Raji (cell line): ENCODE measurements around the gene RIMS4.

Source experiments
- POLR2A ChIP-seq: IDR thresholded peaks from 2 replicates; pipeline ENCODE4 v1.6.1; 2011; ENCODE audit warnings: low read depth, low read length, control low read depth; ENCODE audit not compliant: insufficient read depth

The RIMS4 gene

GRCh38 chr20:44730441-44730840, 79.9 kb downstream of the RIMS4 start:
- no peak for TF ChIP-seq POLR2A

- no peak for TF ChIP-seq POLR2A
These were observed 81.4 kb downstream of the RIMS4 start for GRCh38 chr20:44728801-44729443.

GRCh38 chr20:44727651-44728050, 82.7 kb downstream of the RIMS4 start:
- TF ChIP-seq POLR2A: no peak

DNA sequence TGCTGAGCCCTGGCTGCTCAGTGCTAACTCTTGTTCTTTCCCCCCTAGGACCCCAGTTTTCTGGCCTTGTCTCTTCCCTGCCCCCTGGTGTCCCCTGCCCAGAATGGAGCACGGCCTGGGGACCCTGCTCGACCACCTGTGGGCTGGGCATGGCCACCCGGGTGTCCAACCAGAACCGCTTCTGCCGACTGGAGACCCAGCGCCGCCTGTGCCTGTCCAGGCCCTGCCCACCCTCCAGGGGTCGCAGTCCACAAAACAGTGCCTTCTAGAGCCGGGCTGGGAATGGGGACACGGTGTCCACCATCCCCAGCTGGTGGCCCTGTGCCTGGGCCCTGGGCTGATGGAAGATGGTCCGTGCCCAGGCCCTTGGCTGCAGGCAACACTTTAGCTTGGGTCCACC, 83.3 kb downstream of the RIMS4 start:
- TF ChIP-seq POLR2A: no peak

DNA sequence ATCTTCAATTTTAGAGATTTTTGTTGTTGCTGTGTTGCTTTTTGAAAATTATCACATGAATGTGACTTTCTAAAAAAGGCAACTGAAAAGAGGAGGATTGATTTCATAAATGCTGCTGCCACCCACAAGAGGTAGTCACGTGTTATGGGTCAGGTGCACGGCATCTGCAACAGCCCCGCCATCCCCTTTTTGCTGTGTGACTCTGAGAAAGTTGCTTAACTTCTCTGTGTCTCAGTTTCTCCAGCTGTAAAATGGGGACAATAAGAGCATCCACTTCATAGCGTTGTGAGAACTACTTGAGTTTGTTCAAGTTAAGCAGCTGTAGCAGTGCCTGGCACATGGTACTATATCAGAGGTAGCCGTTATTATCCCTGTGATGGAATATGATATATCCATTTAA, 84.5 kb downstream of the RIMS4 start:
- no peak for TF ChIP-seq POLR2A

DNA sequence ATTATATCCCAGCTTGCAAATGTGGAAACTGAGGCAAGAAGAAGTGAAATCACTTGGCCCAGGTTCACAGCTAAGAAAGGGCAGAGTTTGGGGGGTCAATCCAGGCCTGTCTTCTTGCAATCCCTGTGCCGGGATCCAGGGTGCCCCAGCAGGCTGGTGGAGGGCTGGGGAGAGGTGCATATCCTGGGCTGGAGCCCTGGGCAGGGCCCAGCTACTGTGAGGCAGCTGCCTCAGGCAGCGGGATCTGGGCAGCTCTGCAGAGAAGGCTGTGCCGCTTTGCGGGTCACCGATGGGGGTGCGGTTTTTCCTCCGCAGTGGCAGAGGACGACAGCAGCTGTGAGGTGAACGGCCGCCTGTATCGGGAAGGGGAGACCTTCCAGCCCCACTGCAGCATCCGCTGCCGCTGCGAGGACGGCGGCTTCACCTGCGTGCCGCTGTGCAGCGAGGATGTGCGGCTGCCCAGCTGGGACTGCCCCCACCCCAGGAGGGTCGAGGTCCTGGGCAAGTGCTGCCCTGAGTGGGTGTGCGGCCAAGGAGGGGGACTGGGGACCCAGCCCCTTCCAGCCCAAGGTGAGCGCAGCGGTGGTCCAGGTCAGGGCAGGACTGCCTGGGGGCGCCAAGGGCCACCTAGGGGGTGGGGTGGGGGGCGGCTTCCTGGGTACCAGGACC, 85.8 kb downstream of the RIMS4 start:
- no peak for TF ChIP-seq POLR2A

DNA sequence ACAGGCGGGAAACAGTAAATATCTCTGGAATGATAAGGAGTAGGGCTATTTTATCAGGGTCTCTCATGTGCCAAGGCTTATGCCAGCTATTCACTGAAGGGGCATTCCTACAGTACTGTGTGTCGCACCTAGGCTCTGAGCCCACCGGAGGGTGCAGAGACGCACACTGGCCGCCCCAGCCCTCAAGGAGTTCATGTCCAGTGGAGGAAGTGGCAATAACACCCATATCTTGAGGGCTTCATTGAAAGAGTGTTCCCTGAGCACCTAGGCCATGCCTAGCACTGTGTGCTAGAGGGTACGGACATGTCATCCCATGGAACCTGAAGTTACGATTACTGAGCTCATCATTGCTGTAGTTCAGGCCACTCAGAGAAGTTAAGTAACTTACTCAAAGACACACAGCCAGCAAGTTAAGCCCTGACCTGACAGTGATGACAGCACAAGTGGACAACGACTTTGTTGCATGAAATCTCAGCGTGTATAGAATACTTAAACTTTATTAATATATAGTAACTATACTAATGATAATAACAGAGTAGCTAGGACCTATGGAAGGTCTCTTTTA, 86.5 kb downstream of the RIMS4 start:
- TF ChIP-seq POLR2A: no peak

DNA sequence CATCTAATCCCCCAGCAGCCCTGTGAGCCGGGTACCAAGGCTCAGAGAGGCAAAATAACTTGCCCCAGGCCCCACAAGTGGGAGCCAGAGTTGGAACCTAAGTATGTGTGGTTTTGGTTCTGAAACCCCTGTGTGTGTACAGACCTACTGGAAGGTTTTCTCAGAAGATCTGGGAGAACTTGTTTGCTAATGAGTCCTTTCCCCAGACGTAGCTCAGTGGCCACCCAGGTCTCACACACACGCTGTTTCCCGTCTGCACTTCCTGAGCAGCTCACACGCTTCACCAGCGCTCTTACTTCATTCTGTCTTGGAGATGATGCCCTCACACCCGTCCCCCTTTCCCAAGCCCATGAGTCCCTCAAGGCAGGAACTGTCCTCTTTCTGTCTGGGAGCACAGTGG, 87.0 kb downstream of the RIMS4 start:
- TF ChIP-seq POLR2A: no peak

DNA sequence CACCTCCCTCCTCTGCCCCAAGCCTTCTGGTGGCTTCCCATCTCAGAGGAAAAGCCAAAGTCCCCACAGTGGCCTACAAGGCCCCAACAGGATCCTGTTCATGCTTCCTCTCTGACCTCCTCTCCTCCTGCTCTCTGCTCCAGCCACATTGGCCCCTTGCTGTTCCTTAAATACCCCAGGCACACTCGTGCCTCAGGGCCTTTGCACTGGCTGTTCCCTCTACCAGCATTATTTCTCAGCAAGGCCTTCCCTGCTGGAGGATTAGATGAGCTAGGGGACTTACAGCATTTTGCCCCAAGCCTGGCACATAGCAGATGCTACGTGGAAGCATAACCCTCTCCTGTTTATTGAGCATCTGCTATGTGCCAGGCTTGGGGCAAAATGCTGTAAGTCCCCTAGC, 87.4 kb downstream of the RIMS4 start:
- TF ChIP-seq POLR2A: no peak

GRCh38 chr20:44721785-44722054, 88.6 kb downstream of the RIMS4 start:
- no peak for TF ChIP-seq POLR2A

- TF ChIP-seq POLR2A: no peak
These were observed 89.2 kb downstream of the RIMS4 start for GRCh38 chr20:44720997-44721784.

- TF ChIP-seq POLR2A: no peak
These were observed 89.7 kb downstream of the RIMS4 start for GRCh38 chr20:44720621-44720996.

- TF ChIP-seq POLR2A: no peak
These were observed 90.5 kb downstream of the RIMS4 start for GRCh38 chr20:44719841-44720240.

GRCh38 chr20:44717986-44718385, 92.4 kb downstream of the RIMS4 start:
- no peak for TF ChIP-seq POLR2A

- no peak for TF ChIP-seq POLR2A
These were observed 93.8 kb downstream of the RIMS4 start for GRCh38 chr20:44716309-44717106.
